ENCODE results near the gene IRF2BPL. TPM values are rescaled to one million over a fixed set of nuclear protein-coding genes. Genes with fewer than 3 reads are reported as not detected.

Gene IRF2BPL
- total RNA-seq, 4 donors from 2014 or later = 10.3 to 20.6 (median 16.4) TPM

GRCh38 chr14:77052281-77053044 lies 24.0 kb upstream of the IRF2BPL start:
- Histone ChIP-seq H3K9me3 (peaks cover 0 to 5% (median 0%) of the 10 kb centered on the region in 4 donors), H3K27ac (peak overlapping the region in 2 of 4 donors; percentile 48 to 66), H3K4me3 (no peak overlapping the region), H3K27me3 (no peaks in the 10 kb centered on the region), H3K4me1 (peaks cover 0 to 24% (median 3%) of the 10 kb centered on the region in 4 donors), H3K36me3 (no peaks in the 10 kb centered on the region)
- peak in 1 of 3 donors; percentile 63 for DNase-seq
- TF ChIP-seq POLR2A (IDR thresholded peaks at IDR 0.05) = no peak
- TF ChIP-seq, protein P1, sequence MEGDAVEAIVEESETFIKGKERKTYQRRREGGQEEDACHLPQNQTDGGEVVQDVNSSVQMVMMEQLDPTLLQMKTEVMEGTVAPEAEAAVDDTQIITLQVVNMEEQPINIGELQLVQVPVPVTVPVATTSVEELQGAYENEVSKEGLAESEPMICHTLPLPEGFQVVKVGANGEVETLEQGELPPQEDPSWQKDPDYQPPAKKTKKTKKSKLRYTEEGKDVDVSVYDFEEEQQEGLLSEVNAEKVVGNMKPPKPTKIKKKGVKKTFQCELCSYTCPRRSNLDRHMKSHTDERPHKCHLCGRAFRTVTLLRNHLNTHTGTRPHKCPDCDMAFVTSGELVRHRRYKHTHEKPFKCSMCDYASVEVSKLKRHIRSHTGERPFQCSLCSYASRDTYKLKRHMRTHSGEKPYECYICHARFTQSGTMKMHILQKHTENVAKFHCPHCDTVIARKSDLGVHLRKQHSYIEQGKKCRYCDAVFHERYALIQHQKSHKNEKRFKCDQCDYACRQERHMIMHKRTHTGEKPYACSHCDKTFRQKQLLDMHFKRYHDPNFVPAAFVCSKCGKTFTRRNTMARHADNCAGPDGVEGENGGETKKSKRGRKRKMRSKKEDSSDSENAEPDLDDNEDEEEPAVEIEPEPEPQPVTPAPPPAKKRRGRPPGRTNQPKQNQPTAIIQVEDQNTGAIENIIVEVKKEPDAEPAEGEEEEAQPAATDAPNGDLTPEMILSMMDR (IDR thresholded peaks at IDR 0.05) = no peak

DNA sequence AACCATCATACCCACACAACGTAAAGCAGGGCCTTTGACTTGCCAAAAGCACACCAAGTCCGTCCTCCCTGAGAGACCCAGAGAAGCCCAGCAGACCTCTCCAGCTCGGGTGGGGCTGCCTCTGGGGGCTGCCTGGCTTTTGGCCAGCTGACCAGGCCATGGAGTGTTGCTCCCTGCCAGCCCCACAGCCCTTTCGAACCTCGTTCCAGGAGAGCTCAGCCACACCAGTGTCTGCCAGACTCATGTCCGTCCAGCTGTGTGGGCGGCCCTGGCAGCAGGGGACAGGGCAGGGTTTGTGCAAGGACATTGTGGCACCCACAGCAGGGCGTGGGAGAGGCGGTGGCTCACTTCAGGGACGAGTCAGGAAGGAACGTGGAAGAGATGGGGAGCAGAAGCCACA lies 22.6 kb upstream of the IRF2BPL start:
- H3K4me3 ChIP-seq = no peak overlapping the region
- peak in 1 of 3 donors; percentile 73 for DNase-seq

GRCh38 chr14:77046721-77047120 lies 18.2 kb upstream of the IRF2BPL start:
- no peaks in the 10 kb centered on the region for H3K9me3 ChIP-seq
- TF ChIP-seq, protein P1 (IDR thresholded peaks at IDR 0.05) = no peak
- no peaks in the 10 kb centered on the region for H3K36me3 ChIP-seq
- H3K4me1 ChIP-seq = peaks cover 0 to 61% (median 25%) of the 10 kb centered on the region in 4 donors
- no peak for DNase-seq
- H3K27me3 ChIP-seq = no peaks in the 10 kb centered on the region
- no peak overlapping the region for H3K4me3 ChIP-seq
- H3K27ac ChIP-seq = peak overlapping the region in 2 of 4 donors; percentile 51 to 90

More for the DNA sequence above, 22.6 kb upstream of the IRF2BPL start:
- Histone ChIP-seq H3K36me3 (no peaks in the 10 kb centered on the region), H3K27me3 (no peaks in the 10 kb centered on the region), H3K27ac (peak overlapping the region; percentile 29 to 70 (median 38)), H3K4me1 (peaks cover 0 to 32% (median 5%) of the 10 kb centered on the region in 4 donors), H3K9me3 (peaks cover 0 to 3% (median 0%) of the 10 kb centered on the region in 4 donors)
- TF ChIP-seq, protein P1 (IDR thresholded peaks at IDR 0.05) = no peak
- TF ChIP-seq POLR2A (IDR thresholded peaks at IDR 0.05) = no peak

GRCh38 chr14:77045238-77046162 lies 17.0 kb upstream of the IRF2BPL start:
- Histone ChIP-seq H3K27ac (peak overlapping the region; percentile 86 to 91 (median 90)), H3K4me1 (peaks cover 0 to 65% (median 33%) of the 10 kb centered on the region in 4 donors), H3K36me3 (no peaks in the 10 kb centered on the region), H3K4me3 (no peak overlapping the region), H3K9me3 (no peaks in the 10 kb centered on the region), H3K27me3 (no peaks in the 10 kb centered on the region)
- no peak for DNase-seq
- TF ChIP-seq, protein P1 (IDR thresholded peaks at IDR 0.05) = no peak
- TF ChIP-seq POLR2A (IDR thresholded peaks at IDR 0.05) = no peak

- Histone ChIP-seq H3K4me1 (peaks cover 0 to 67% (median 34%) of the 10 kb centered on the region in 4 donors), H3K27me3 (no peaks in the 10 kb centered on the region), H3K27ac (peak overlapping the region; percentile 86 to 91 (median 90)), H3K4me3 (no peak overlapping the region), H3K36me3 (no peaks in the 10 kb centered on the region), H3K9me3 (no peaks in the 10 kb centered on the region)
- TF ChIP-seq POLR2A (IDR thresholded peaks at IDR 0.05) = no peak
- TF ChIP-seq, protein P1 (IDR thresholded peaks at IDR 0.05) = no peak
- DNase-seq = peak in 1 of 3 donors; percentile 73
These were observed 16.3 kb upstream of the IRF2BPL start for GRCh38 chr14:77044783-77045237.
